OCI-LY7 (cell line): Measurements from ENCODE around the gene AADACL4.

Experiments used
- EZH2phosphoT487 ChIP-seq: fragments of 200-600 bp; sonication (generic); IDR thresholded peaks from 2 replicates; pipeline ENCODE4 v1.6.1; 2018; ENCODE audit warnings: low read depth, borderline replicate concordance, mild to moderate bottlenecking, mixed run types, antibody characterized with exemption, low read length, moderate library complexity, mixed read lengths
- TF ChIP-seq, protein P1 (sequence below): fragments of 200-600 bp; sonication (generic); conservative IDR thresholded peaks from 2 replicates; pipeline ENCODE4 v1.5.1; 2014; ENCODE audit warnings: mild to moderate bottlenecking, antibody characterized with exemption, low read length, moderate library complexity, mixed read lengths

DNA sequence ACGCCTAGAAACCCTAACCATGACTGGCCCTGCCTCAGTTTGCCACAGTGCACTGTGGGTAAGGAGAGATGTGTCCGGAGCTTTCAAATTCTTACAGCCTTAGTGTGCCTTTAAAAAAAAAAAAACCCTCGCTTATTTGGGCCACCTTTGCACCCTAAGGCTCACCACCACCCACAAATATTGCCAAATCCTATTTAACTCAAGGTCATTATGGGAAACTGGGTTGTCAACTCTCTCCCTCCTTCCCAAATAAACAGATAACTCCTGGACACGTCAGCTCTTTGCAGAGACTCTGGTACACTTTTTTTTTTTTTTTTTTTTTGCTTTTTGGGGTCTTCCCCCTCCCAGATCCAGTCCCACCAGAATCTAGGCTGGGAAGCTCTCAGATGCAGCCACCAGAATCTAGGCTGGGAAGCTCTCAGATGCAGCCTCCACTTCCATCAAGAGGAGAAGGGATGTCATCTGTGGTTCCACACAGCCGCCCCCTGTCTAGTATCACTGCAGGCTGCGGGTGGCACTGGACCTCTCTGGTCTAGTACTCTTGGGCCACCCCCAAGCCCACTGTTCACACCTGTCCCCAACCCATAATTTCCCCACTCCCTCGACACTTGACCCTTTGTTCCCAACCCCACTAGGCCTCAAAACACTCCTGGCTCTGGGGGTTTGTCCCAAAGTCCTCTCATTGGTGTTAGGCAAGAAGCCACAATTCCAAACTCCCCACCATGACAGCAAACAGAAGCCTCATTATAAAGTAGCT is 29.3 kb upstream of the AADACL4 start:
- TF ChIP-seq, protein P1, sequence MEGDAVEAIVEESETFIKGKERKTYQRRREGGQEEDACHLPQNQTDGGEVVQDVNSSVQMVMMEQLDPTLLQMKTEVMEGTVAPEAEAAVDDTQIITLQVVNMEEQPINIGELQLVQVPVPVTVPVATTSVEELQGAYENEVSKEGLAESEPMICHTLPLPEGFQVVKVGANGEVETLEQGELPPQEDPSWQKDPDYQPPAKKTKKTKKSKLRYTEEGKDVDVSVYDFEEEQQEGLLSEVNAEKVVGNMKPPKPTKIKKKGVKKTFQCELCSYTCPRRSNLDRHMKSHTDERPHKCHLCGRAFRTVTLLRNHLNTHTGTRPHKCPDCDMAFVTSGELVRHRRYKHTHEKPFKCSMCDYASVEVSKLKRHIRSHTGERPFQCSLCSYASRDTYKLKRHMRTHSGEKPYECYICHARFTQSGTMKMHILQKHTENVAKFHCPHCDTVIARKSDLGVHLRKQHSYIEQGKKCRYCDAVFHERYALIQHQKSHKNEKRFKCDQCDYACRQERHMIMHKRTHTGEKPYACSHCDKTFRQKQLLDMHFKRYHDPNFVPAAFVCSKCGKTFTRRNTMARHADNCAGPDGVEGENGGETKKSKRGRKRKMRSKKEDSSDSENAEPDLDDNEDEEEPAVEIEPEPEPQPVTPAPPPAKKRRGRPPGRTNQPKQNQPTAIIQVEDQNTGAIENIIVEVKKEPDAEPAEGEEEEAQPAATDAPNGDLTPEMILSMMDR = no peak
- TF ChIP-seq EZH2phosphoT487 = no peak
